H1 (cell line): ENCODE data around the gene MMD. TPM values are rescaled to one million over a fixed set of nuclear protein-coding genes. Genes with fewer than 3 reads are reported as not detected.

Source experiments
- MAFK ChIP-seq: IDR thresholded peaks from 2 replicates; pipeline ENCODE4 v1.6.1; 2012; ENCODE audit warnings: low read depth, mild to moderate bottlenecking, improper control_type of control experiment, low read length
- RFX5 ChIP-seq: IDR thresholded peaks from 2 replicates; pipeline ENCODE4 v1.6.1; 2011; ENCODE audit warnings: low read depth, low read length, improper control_type of control experiment, borderline replicate concordance
- USF2 ChIP-seq: IDR thresholded peaks from 2 replicates; pipeline ENCODE4 v1.6.1; 2011; ENCODE audit warnings: low read length, improper control_type of control experiment
- polyA plus RNA-seq, 7 experiments: library from polyadenylated mRNA; depleted of rRNA in 3 of 7; stranded (reverse) in 5 of 7; unstranded in 2 of 7; fragments of >200 nt in 5 of 7; fragments of 200-250 nt in 2 of 7; gene quantifications; 1 replicate in 5 of 7; 2 replicates in 1 of 7; 4 replicates in 1 of 7; pipeline versions ENCODE4 v1.2.1 to v1.2.3, GENCODE V29; 2011 to 2013; ENCODE audit warnings: missing spikeins in 2 of 7, mixed read lengths in 2 of 7
- total RNA-seq: library from RNA; stranded (reverse); fragmentation: NEBNext Ultra II Directional; extraction: Animal tissue kit (Norgen Biotek cat#: 25700); gene quantifications from 2 replicates; pipeline ENCODE4 v1.2.1, GENCODE V29; 2021
- TF ChIP-seq, protein P1 (sequence below): IDR thresholded peaks from 2 replicates; pipeline ENCODE4 v1.6.1; 2012; ENCODE audit warnings: inconsistent platforms

The MMD gene
- total and polyA plus RNA-seq, 2 of the 8 experiments (the other 6 are each of a cell fraction or from before 2014, with no cell fraction given) = 28.2 to 37.8 TPM

- TF ChIP-seq USF2 (no peak), RFX5 (no peak), MAFK (no peak)
- TF ChIP-seq, protein P1, sequence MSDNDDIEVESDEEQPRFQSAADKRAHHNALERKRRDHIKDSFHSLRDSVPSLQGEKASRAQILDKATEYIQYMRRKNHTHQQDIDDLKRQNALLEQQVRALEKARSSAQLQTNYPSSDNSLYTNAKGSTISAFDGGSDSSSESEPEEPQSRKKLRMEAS = no peak
Measured at GRCh38 chr17:55416000-55416399, 5.6 kb downstream of the MMD start (continued).
